Peyer's patch (tissue), 4 donors: Measurements from ENCODE around the gene CLEC7A. TPM values are rescaled to one million over a fixed set of nuclear protein-coding genes. Genes with fewer than 3 reads are reported as not detected.

Experiments used
- DNase-seq, 3 donors: peaks; one replicate each; pipeline ENCODE4 v3.0.0-alpha.2; 2017 to 2019
- H3K27ac ChIP-seq, 4 donors: fragments of 200-600 bp; sonication (generic); one replicate each; pipeline ENCODE4 v1.5.1; 2016 to 2019
- H3K27me3 ChIP-seq, 2 donors: fragments of 200-600 bp; sonication (generic); one replicate each; pipeline ENCODE4 v1.5.1; 2019
- H3K36me3 ChIP-seq, 3 donors: fragments of 200-600 bp; sonication (generic); one replicate each; pipeline ENCODE4 v1.5.1; 2016 to 2019
- H3K4me1 ChIP-seq, 4 donors: fragments of 200-600 bp; sonication (generic); one replicate each; pipeline ENCODE4 v1.5.1; 2016 to 2019
- H3K4me3 ChIP-seq, 4 donors: fragments of 200-600 bp; sonication (generic); 1 replicate in 3 of 4; 2 replicates in 1 of 4; pipeline ENCODE4 v1.5.1; 2016 to 2019; ENCODE audit warnings: mild to moderate bottlenecking in 1 of 4
- H3K9me3 ChIP-seq, 4 donors: fragments of 200-600 bp; sonication (generic); one replicate each; pipeline ENCODE4 v1.5.1; 2016 to 2019; ENCODE audit warnings: mild to moderate bottlenecking in 1 of 4
- POLR2A ChIP-seq, 2 donors: fragments of 450-650 bp; IDR thresholded peaks; one replicate each; pipeline ENCODE4 v1.5.1; 2017; ENCODE audit warnings: antibody characterized with exemption in 2 of 2, mild to moderate bottlenecking in 2 of 2, moderate library complexity in 2 of 2
- total RNA-seq, 4 donors: library from RNA; depleted of rRNA; stranded (reverse); fragments of >200 nt; gene quantifications; one replicate each; pipeline ENCODE4 v1.1.0, GENCODE V29; 2016
- TF ChIP-seq, protein P1 (sequence below), 6 experiments: fragments of 450-650 bp in 4 of 6; fragments of 200-600 bp in 2 of 6; sonication (generic) in 1 of 6; IDR thresholded peaks; one replicate each; pipeline ENCODE4 v1.5.1; 2017 to 2019; ENCODE audit warnings: antibody characterized with exemption in 6 of 6, mild to moderate bottlenecking in 3 of 6, moderate library complexity in 1 of 6

CLEC7A gene
- total RNA-seq, 4 donors from 2014 or later, result 1.7 to 6.6 (median 3.2) TPM

- TF ChIP-seq, protein P1, sequence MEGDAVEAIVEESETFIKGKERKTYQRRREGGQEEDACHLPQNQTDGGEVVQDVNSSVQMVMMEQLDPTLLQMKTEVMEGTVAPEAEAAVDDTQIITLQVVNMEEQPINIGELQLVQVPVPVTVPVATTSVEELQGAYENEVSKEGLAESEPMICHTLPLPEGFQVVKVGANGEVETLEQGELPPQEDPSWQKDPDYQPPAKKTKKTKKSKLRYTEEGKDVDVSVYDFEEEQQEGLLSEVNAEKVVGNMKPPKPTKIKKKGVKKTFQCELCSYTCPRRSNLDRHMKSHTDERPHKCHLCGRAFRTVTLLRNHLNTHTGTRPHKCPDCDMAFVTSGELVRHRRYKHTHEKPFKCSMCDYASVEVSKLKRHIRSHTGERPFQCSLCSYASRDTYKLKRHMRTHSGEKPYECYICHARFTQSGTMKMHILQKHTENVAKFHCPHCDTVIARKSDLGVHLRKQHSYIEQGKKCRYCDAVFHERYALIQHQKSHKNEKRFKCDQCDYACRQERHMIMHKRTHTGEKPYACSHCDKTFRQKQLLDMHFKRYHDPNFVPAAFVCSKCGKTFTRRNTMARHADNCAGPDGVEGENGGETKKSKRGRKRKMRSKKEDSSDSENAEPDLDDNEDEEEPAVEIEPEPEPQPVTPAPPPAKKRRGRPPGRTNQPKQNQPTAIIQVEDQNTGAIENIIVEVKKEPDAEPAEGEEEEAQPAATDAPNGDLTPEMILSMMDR (IDR thresholded peaks at IDR 0.05), result no peak
- TF ChIP-seq POLR2A (IDR thresholded peaks at IDR 0.05), result no peak
- DNase-seq, result no peak
- H3K36me3 ChIP-seq, result no peaks in the 10 kb centered on the region
- peaks cover 0 to 10% (median 0%) of the 10 kb centered on the region in 4 donors for H3K4me1 ChIP-seq
- H3K4me3 ChIP-seq, result no peak overlapping the region
- H3K27me3 ChIP-seq, result no peaks in the 10 kb centered on the region
- no peaks in the 10 kb centered on the region for H3K9me3 ChIP-seq
- peak overlapping the region in 1 of 4 donors; percentile 35 for H3K27ac ChIP-seq
Measured at GRCh38 chr12:10101648-10102220, 28.3 kb downstream of the CLEC7A start.

- Histone ChIP-seq H3K9me3 (no peaks in the 10 kb centered on the region), H3K27ac (peak overlapping the region in 1 of 4 donors; percentile 21), H3K4me1 (peaks cover 0 to 10% (median 0%) of the 10 kb centered on the region in 4 donors), H3K4me3 (no peak overlapping the region), H3K36me3 (no peaks in the 10 kb centered on the region), H3K27me3 (no peaks in the 10 kb centered on the region)
- TF ChIP-seq, protein P1 (IDR thresholded peaks at IDR 0.05), result no peak
- TF ChIP-seq POLR2A (IDR thresholded peaks at IDR 0.05), result no peak
- no peak for DNase-seq
Measured at GRCh38 chr12:10101042-10101579, 28.9 kb downstream of the CLEC7A start.

- no peak for DNase-seq
- TF ChIP-seq, protein P1 (IDR thresholded peaks at IDR 0.05), result no peak
- TF ChIP-seq POLR2A (IDR thresholded peaks at IDR 0.05), result no peak
- Histone ChIP-seq H3K27ac (peak within 1 kb of the TSS in 2 of 4 donors; percentile 22 to 35), H3K27me3 (no peaks in the 10 kb centered on the region), H3K36me3 (no peaks in the 10 kb centered on the region), H3K9me3 (no peaks in the 10 kb centered on the region), H3K4me3 (peak within 1 kb of the TSS in 1 of 4 donors; percentile 18), H3K4me1 (peaks cover 0 to 10% (median 0%) of the 10 kb centered on the region in 4 donors)
Measured at GRCh38 chr12:10098791-10099190, 31.2 kb downstream of the CLEC7A start, which contains the start of gene CLEC1A. TSS of gene CLEC1A (minus strand) at chr12:10098985. CDS start at chr12:10098922, 63 bp downstream.

- H3K27me3 ChIP-seq, result no peaks in the 10 kb centered on the region
- TF ChIP-seq POLR2A (IDR thresholded peaks at IDR 0.05), result no peak
- TF ChIP-seq, protein P1 (IDR thresholded peaks at IDR 0.05), result no peak
- DNase-seq, result no peak
- peak overlapping the region in 1 of 4 donors; percentile 29 for H3K27ac ChIP-seq
- no peaks in the 10 kb centered on the region for H3K9me3 ChIP-seq
- no peaks in the 10 kb centered on the region for H3K36me3 ChIP-seq
- H3K4me1 ChIP-seq, result peaks cover 0 to 10% (median 0%) of the 10 kb centered on the region in 4 donors
- no peak overlapping the region for H3K4me3 ChIP-seq
Measured at GRCh38 chr12:10097521-10097920, 32.5 kb downstream of the CLEC7A start.

- Histone ChIP-seq H3K4me1 (peaks cover 0 to 3% (median 0%) of the 10 kb centered on the region in 4 donors), H3K27me3 (no peaks in the 10 kb centered on the region), H3K36me3 (no peaks in the 10 kb centered on the region), H3K27ac (no peak overlapping the region), H3K4me3 (no peak overlapping the region), H3K9me3 (no peaks in the 10 kb centered on the region)
- TF ChIP-seq POLR2A (IDR thresholded peaks at IDR 0.05), result no peak
- TF ChIP-seq, protein P1 (IDR thresholded peaks at IDR 0.05), result no peak
- DNase-seq, result no peak
Measured at GRCh38 chr12:10095971-10096370, 34.0 kb downstream of the CLEC7A start.
